ENCODE measurements around the gene PLXNA1.

DNA sequence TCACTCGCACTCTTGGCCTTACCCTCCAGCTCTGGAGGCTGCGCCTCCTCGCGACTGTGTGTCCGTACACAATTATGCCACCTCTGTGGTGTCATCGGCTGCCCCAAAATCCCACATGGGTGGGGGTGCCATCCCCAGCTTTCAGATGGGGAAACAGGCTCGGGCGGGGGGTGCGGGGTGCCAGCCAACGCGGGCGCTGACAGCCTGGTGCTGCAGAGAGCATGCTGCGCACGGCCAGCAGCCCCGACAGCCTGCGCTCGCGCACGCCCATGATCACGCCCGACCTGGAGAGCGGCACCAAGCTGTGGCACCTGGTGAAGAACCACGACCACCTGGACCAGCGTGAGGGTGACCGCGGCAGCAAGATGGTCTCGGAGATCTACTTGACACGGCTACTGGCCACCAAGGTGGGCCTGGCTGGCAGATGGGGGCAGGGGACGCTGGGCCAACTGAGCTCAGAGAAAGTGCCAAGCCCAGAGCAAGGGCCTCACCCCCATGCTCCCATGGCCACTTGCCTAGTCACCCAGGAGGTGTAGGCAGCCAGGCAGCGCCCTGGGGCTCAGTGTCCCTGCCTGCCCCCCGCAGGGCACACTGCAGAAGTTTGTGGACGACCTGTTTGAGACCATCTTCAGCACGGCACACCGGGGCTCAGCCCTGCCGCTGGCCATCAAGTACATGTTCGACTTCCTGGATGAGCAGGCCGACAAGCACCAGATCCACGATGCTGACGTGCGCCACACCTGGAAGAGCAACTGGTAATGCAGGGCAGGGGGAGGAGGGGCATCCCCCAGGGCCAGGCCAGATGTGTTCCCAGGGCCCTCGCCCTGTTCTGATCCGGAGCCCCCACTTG, 47.0 kb downstream of the PLXNA1 start:
- TF ChIP-seq EZH2phosphoT487 (IDR thresholded peaks at IDR 0.05; ENCODE audit: low read depth) (no peak), CTCF (IDR thresholded peaks at IDR 0.05; ENCODE audit: low read depth, low read length) (no peak)
